Psoas muscle (tissue), 8 donors: Measurements from ENCODE around the gene IRX5. TPM values are rescaled to one million over a fixed set of nuclear protein-coding genes. Genes with fewer than 3 reads are reported as not detected.
A peak's percentile ranks its signal among the peaks of the same experiment; 100 is the strongest.

Source experiments
- ATAC-seq, 4 donors: fragments of 200-7000 bp; cut with Tn5 transposase; one replicate each; pipeline ENCODE4 v1.9.1; 2020; ENCODE audit warnings: moderate library complexity in 3 of 4, mild to moderate bottlenecking in 2 of 4
- DNase-seq, 2 donors: peaks; one replicate each; pipeline ENCODE4 v3.0.0-alpha.2; 2020
- H3K27ac ChIP-seq: fragments of 200-600 bp; one replicate; pipeline ENCODE4 v1.8.0; 2022
- H3K27me3 ChIP-seq, 3 donors: fragments of 200-600 bp in 1 of 3; one replicate each; pipeline versions ENCODE4 v1.6.1 to v1.8.0; 2013 to 2022; ENCODE audit warnings: low read length in 2 of 3, mild to moderate bottlenecking in 2 of 3, moderate library complexity in 1 of 3; ENCODE audit not compliant: insufficient read depth in 3 of 3
- H3K36me3 ChIP-seq, 2 donors: fragments of 200-600 bp in 1 of 2; one replicate each; pipeline versions ENCODE4 v1.6.1 to v1.8.0; 2013 to 2022; ENCODE audit warnings: low read depth in 1 of 2, mild to moderate bottlenecking in 1 of 2, moderate library complexity in 1 of 2; ENCODE audit not compliant: insufficient read depth in 1 of 2
- H3K4me1 ChIP-seq: fragments of 200-600 bp; one replicate; pipeline ENCODE4 v1.8.0; 2022
- H3K4me3 ChIP-seq: fragments of 200-600 bp; one replicate; pipeline ENCODE4 v1.8.0; 2022; ENCODE audit warnings: mild to moderate bottlenecking
- H3K9me3 ChIP-seq: fragments of 200-600 bp; one replicate; pipeline ENCODE4 v1.8.0; 2022
- CTCF ChIP-seq: fragments of 200-600 bp; IDR thresholded peaks from one replicate; pipeline ENCODE4 v1.8.0; 2022; ENCODE audit warnings: antibody characterized with exemption
- WGBS, 3 donors: extraction: QIAGEN DNeasy Blood & Tissue Kit; methylation state at CpG; one replicate each; pipeline versions ENCODE4 v1.1.6 to v1.1.7; 2013; 5-methylcytosine and 5-hydroxymethylcytosine counted together
- intact Hi-C, 2 donors: fragments of 100-400 bp; cut with DNase I; formaldehyde crosslinking; loops; one replicate each; pipeline versions ENCODE4 v1.11.0 to v1.14.2; 2022
- polyA plus RNA-seq, 3 donors: library from polyadenylated mRNA; stranded (reverse); fragments of 200-250 nt; gene quantifications; one replicate each; pipeline ENCODE4 v1.2.3, GENCODE V29; 2013
- total RNA-seq, 4 donors: library from RNA; stranded (reverse); fragmentation: NEBNext Ultra II Directional in 2 of 4; extraction: Animal tissue kit (Norgen Biotek cat#: 25700) in 2 of 4; gene quantifications; one replicate each; pipeline versions ENCODE4 v1.2.1 to v1.2.4, GENCODE V29; 2021 to 2023
- donor health status: healthy with polysubstance abuse.
- donor health status: DM: no; HTN: no; CAD: no; lungs with moderate emphysema.
- donor health status: Bipolar disorder and iron deficiency.
- donor health status: healthy.
- donor health status: DM: yes; HTN: yes; CAD: no.
- donor health status: DM: no; HTN: no; CAD: no.
- donor health status: DM: no; HTN: no; CAD: no.
- donor health status: DM: yes; HTN: yes; CAD: no.

The IRX5 gene
- total and polyA plus RNA-seq, 7 donors, result 0.56 to 13.0 (median 5.9) TPM

GRCh38 chr16:54923055-54923473 is 7.6 kb upstream of the IRX5 start:
- H3K36me3 ChIP-seq, result peaks cover 0 to 2% of the 10 kb centered on the region in 2 donors
- peaks cover 0 to 12% (median 0%) of the 10 kb centered on the region in 3 donors for H3K27me3 ChIP-seq
- DNase-seq (peak in 1 of 2 donors; percentile 67), ATAC-seq (peak; percentile 71 to 95 (median 91))
- H3K4me1 ChIP-seq, result peaks cover 55% of the 10 kb centered on the region
- 22 to 42% (median 31%) methylated on average over 4 of the region's 4 CpGs for WGBS, 3 donors
- peak overlapping the region; percentile 97 for H3K27ac ChIP-seq
- intact Hi-C loops, result loop anchor here in 1 of 2 donors (5.0 kb wide), 1 partner anchor 106 kb away; no protein-coding TSS in a partner anchor
- H3K4me3 ChIP-seq, result peak overlapping the region; percentile 89
- no peak for TF ChIP-seq CTCF
- H3K9me3 ChIP-seq, result no peaks in the 10 kb centered on the region

GRCh38 chr16:54923988-54924387 is 6.7 kb upstream of the IRX5 start:
- 56 to 83% (median 60%) methylated on average over 2 of the region's 2 CpGs for WGBS, 3 donors
- Histone ChIP-seq H3K4me3 (peak overlapping the region; percentile 89), H3K9me3 (no peaks in the 10 kb centered on the region), H3K36me3 (no peaks in the 10 kb centered on the region), H3K27me3 (peaks cover 0 to 12% (median 0%) of the 10 kb centered on the region in 3 donors), H3K27ac (peak overlapping the region; percentile 97), H3K4me1 (peaks cover 55% of the 10 kb centered on the region)
- DNase-seq (no peak), ATAC-seq (no peak)
- TF ChIP-seq CTCF, result no peak
- intact Hi-C loops, result loop anchor here in 1 of 2 donors (1.0 to 5.0 kb wide), 3 partner anchors 8 to 107 kb away; no protein-coding TSS in a partner anchor

- ATAC-seq, result no peak
- H3K9me3 ChIP-seq, result no peaks in the 10 kb centered on the region
- peak overlapping the region; percentile 89 for H3K4me3 ChIP-seq
- no peak for TF ChIP-seq CTCF
- H3K4me1 ChIP-seq, result peaks cover 37% of the 10 kb centered on the region
- H3K27ac ChIP-seq, result peak overlapping the region; percentile 97
- peaks cover 0 to 13% (median 0%) of the 10 kb centered on the region in 3 donors for H3K27me3 ChIP-seq
- WGBS, 3 donors, result 27 to 49% (median 28%) methylated on average over 4 of the region's 4 CpGs
- intact Hi-C loops, result no loop called here
- DNase-seq, result no peak
- H3K36me3 ChIP-seq, result no peaks in the 10 kb centered on the region
Measured at GRCh38 chr16:54926166-54926838, 4.4 kb upstream of the IRX5 start.

- no peak for DNase-seq
- no peak for ATAC-seq
- peak overlapping the region; percentile 89 for H3K4me3 ChIP-seq
- H3K27me3 ChIP-seq, result peaks cover 0 to 22% (median 0%) of the 10 kb centered on the region in 3 donors
- WGBS, 3 donors, result 15 to 22% (median 16%) methylated on average over 13 of the region's 13 CpGs
- TF ChIP-seq CTCF, result no peak
- no peaks in the 10 kb centered on the region for H3K36me3 ChIP-seq
- intact Hi-C loops, result no loop called here
- peak overlapping the region; percentile 97 for H3K27ac ChIP-seq
- peaks cover 29% of the 10 kb centered on the region for H3K4me1 ChIP-seq
- H3K9me3 ChIP-seq, result no peaks in the 10 kb centered on the region
Measured at GRCh38 chr16:54927125-54928015, 3.3 kb upstream of the IRX5 start.
